ENCODE measurements around the gene EYS.

Gene EYS

GRCh38 chr6:65531533-65531932 is 175.5 kb downstream of the EYS start:
- Histone ChIP-seq H3K79me2 (ENCODE audit: insufficient read depth, low read length) (no peaks in the 10 kb centered on the region), H3K4me3 (ENCODE audit: low read length, poor library complexity, severe bottlenecking) (no peak overlapping the region), H4K20me1 (ENCODE audit: insufficient read depth, low read length, poor library complexity, severe bottlenecking) (no peaks in the 10 kb centered on the region), H3K9me3 (ENCODE audit: insufficient read depth, low read depth, low read length) (no peaks in the 10 kb centered on the region), H3F3A (ENCODE audit: low read depth) (no peaks in the 10 kb centered on the region), H2AFZ (ENCODE audit: low read length) (no peak overlapping the region; the same call in 1 of the 2 replicates), H3K9ac (ENCODE audit: low read depth, low read length, poor library complexity, severe bottlenecking) (no peak overlapping the region), H3K4me1 (ENCODE audit: insufficient read depth, low read length, poor library complexity, severe bottlenecking) (no peaks in the 10 kb centered on the region), H3K9me2 (replicated peaks; ENCODE audit: low read depth, low read length) (no peaks in the 10 kb centered on the region), H3K4me2 (ENCODE audit: low read depth, low read length, poor library complexity, severe bottlenecking) (no peak overlapping the region), H3K36me3 (ENCODE audit: insufficient read depth, low read length) (no peaks in the 10 kb centered on the region), H3K27me3 (ENCODE audit: insufficient read depth, low read length, poor library complexity, severe bottlenecking) (no peaks in the 10 kb centered on the region)
- TF ChIP-seq EZH2phosphoT487 (IDR thresholded peaks at IDR 0.05; ENCODE audit: borderline replicate concordance): no peak
- no peak for TF ChIP-seq CTCF (conservative IDR thresholded peaks at IDR 0.05; ENCODE audit: low read length)

- Histone ChIP-seq H2AFZ (ENCODE audit: low read length) (no peak overlapping the region), H3K36me3 (ENCODE audit: insufficient read depth, low read length) (no peaks in the 10 kb centered on the region), H3K27me3 (ENCODE audit: insufficient read depth, low read length, poor library complexity, severe bottlenecking) (no peaks in the 10 kb centered on the region), H3K4me1 (ENCODE audit: insufficient read depth, low read length, poor library complexity, severe bottlenecking) (no peaks in the 10 kb centered on the region), H3K4me2 (ENCODE audit: low read depth, low read length, poor library complexity, severe bottlenecking) (no peak overlapping the region), H3K9me3 (ENCODE audit: insufficient read depth, low read depth, low read length) (no peaks in the 10 kb centered on the region), H4K20me1 (ENCODE audit: insufficient read depth, low read length, poor library complexity, severe bottlenecking) (no peaks in the 10 kb centered on the region), H3F3A (ENCODE audit: low read depth) (no peaks in the 10 kb centered on the region), H3K4me3 (ENCODE audit: low read length, poor library complexity, severe bottlenecking) (no peak overlapping the region), H3K9ac (ENCODE audit: low read depth, low read length, poor library complexity, severe bottlenecking) (no peak overlapping the region), H3K79me2 (ENCODE audit: insufficient read depth, low read length) (no peaks in the 10 kb centered on the region), H3K9me2 (replicated peaks; ENCODE audit: low read depth, low read length) (no peaks in the 10 kb centered on the region)
- TF ChIP-seq EZH2phosphoT487 (IDR thresholded peaks at IDR 0.05; ENCODE audit: borderline replicate concordance): no peak
- no peak for TF ChIP-seq CTCF (conservative IDR thresholded peaks at IDR 0.05; ENCODE audit: low read length)
Measured at GRCh38 chr6:65524232-65524631, 182.8 kb downstream of the EYS start.

GRCh38 chr6:65505736-65506135 is 201.3 kb downstream of the EYS start:
- H3K9me3 ChIP-seq (ENCODE audit: insufficient read depth, low read depth, low read length): no peaks in the 10 kb centered on the region
- H3K9me2 ChIP-seq (replicated peaks; ENCODE audit: low read depth, low read length): no peaks in the 10 kb centered on the region
- no peaks in the 10 kb centered on the region for H3K79me2 ChIP-seq (ENCODE audit: insufficient read depth, low read length)
- H3K4me3 ChIP-seq (ENCODE audit: low read length, poor library complexity, severe bottlenecking): no peak overlapping the region
- H4K20me1 ChIP-seq (ENCODE audit: insufficient read depth, low read length, poor library complexity, severe bottlenecking): no peaks in the 10 kb centered on the region
- no peaks in the 10 kb centered on the region for H3K4me1 ChIP-seq (ENCODE audit: insufficient read depth, low read length, poor library complexity, severe bottlenecking)
- H3K9ac ChIP-seq (ENCODE audit: low read depth, low read length, poor library complexity, severe bottlenecking): no peak overlapping the region
- H3K27me3 ChIP-seq (ENCODE audit: insufficient read depth, low read length, poor library complexity, severe bottlenecking): no peaks in the 10 kb centered on the region
- H3K4me2 ChIP-seq (ENCODE audit: low read depth, low read length, poor library complexity, severe bottlenecking): no peak overlapping the region
- TF ChIP-seq EZH2phosphoT487 (IDR thresholded peaks at IDR 0.05; ENCODE audit: borderline replicate concordance) (no peak), CTCF (conservative IDR thresholded peaks at IDR 0.05; ENCODE audit: low read length) (no peak)
- no peaks in the 10 kb centered on the region for H3K36me3 ChIP-seq (ENCODE audit: insufficient read depth, low read length)
- H3F3A ChIP-seq (ENCODE audit: low read depth): no peaks in the 10 kb centered on the region
- no peak overlapping the region for H2AFZ ChIP-seq (ENCODE audit: low read length)

Measured in Loucy (cell line).